Ascending aorta (tissue), 2 donors: ENCODE measurements around the gene GJB4. TPM values are rescaled to one million over a fixed set of nuclear protein-coding genes. Genes with fewer than 3 reads are reported as not detected.
A peak's percentile ranks its signal among the peaks of the same experiment; 100 is the strongest.
"Not testable (repeated sequence)": the region's sequence is repeated elsewhere in the genome, so short reads cannot be mapped to it uniquely, and the experiment has no call there.

Source experiments
- DNase-seq, 2 donors: peaks; one replicate each; pipeline ENCODE4 v3.0.0-alpha.2; 2019; ENCODE audit warnings: low spot score in 2 of 2
- H3K27ac ChIP-seq, 2 donors: fragments of 200-600 bp; sonication (generic); one replicate each; pipeline ENCODE4 v1.5.1; 2016 to 2017; ENCODE audit warnings: mild to moderate bottlenecking in 1 of 2
- H3K27me3 ChIP-seq: fragments of 200-600 bp; sonication (generic); one replicate; pipeline ENCODE4 v1.5.1; 2017
- H3K36me3 ChIP-seq, 2 donors: fragments of 200-600 bp; sonication (generic); one replicate each; pipeline ENCODE4 v1.5.1; 2016
- H3K4me1 ChIP-seq, 2 donors: fragments of 200-600 bp; sonication (generic); one replicate each; pipeline ENCODE4 v1.5.1; 2016 to 2017; ENCODE audit warnings: mild to moderate bottlenecking in 1 of 2
- H3K4me3 ChIP-seq, 2 donors: fragments of 200-600 bp; sonication (generic); one replicate each; pipeline ENCODE4 v1.5.1; 2016 to 2017; ENCODE audit warnings: mild to moderate bottlenecking in 1 of 2
- H3K9me3 ChIP-seq, 2 donors: fragments of 200-600 bp; sonication (generic); one replicate each; pipeline ENCODE4 v1.5.1; 2016
- intact Hi-C: fragments of 100-400 bp; cut with DNase I; formaldehyde crosslinking; loops from one replicate; pipeline ENCODE4 v1.15.1; 2023
- total RNA-seq: library from RNA; depleted of rRNA; stranded (reverse); fragments of >200 nt; gene quantifications from one replicate; pipeline ENCODE4 v1.1.0, GENCODE V29; 2016
- TF ChIP-seq, protein P1 (sequence below), 3 experiments: fragments of 200-600 bp in 2 of 3; fragments of 450-650 bp in 1 of 3; sonication (generic) in 2 of 3; IDR thresholded peaks; one replicate each; pipeline ENCODE4 v1.5.1; 2016 to 2019; ENCODE audit warnings: antibody characterized with exemption in 3 of 3, mild to moderate bottlenecking in 1 of 3, moderate library complexity in 1 of 3

GJB4 gene
- total RNA-seq, 1 donor from 2014 or later = not detected

GRCh38 chr1:34736692-34737091 lies 22.8 kb upstream of the GJB4 start:
- no peak overlapping the region for H3K27ac ChIP-seq
- DNase-seq = no peak
- H3K4me1 ChIP-seq = no peaks in the 10 kb centered on the region
- TF ChIP-seq, protein P1, sequence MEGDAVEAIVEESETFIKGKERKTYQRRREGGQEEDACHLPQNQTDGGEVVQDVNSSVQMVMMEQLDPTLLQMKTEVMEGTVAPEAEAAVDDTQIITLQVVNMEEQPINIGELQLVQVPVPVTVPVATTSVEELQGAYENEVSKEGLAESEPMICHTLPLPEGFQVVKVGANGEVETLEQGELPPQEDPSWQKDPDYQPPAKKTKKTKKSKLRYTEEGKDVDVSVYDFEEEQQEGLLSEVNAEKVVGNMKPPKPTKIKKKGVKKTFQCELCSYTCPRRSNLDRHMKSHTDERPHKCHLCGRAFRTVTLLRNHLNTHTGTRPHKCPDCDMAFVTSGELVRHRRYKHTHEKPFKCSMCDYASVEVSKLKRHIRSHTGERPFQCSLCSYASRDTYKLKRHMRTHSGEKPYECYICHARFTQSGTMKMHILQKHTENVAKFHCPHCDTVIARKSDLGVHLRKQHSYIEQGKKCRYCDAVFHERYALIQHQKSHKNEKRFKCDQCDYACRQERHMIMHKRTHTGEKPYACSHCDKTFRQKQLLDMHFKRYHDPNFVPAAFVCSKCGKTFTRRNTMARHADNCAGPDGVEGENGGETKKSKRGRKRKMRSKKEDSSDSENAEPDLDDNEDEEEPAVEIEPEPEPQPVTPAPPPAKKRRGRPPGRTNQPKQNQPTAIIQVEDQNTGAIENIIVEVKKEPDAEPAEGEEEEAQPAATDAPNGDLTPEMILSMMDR (IDR thresholded peaks at IDR 0.05) = no peak
- H3K9me3 ChIP-seq = no peaks in the 10 kb centered on the region
- no peaks in the 10 kb centered on the region for H3K36me3 ChIP-seq
- H3K4me3 ChIP-seq = no peak overlapping the region
- intact Hi-C loops = no loop called here
- H3K27me3 ChIP-seq = no peaks in the 10 kb centered on the region

- intact Hi-C loops, H3K4me1 ChIP-seq, H3K27me3 ChIP-seq, H3K27ac ChIP-seq, DNase-seq, H3K9me3 ChIP-seq, H3K4me3 ChIP-seq, H3K36me3 ChIP-seq: not testable (repeated sequence)
Observed at GRCh38 chr1:34737236-34737635, 22.3 kb upstream of the GJB4 start.

DNA sequence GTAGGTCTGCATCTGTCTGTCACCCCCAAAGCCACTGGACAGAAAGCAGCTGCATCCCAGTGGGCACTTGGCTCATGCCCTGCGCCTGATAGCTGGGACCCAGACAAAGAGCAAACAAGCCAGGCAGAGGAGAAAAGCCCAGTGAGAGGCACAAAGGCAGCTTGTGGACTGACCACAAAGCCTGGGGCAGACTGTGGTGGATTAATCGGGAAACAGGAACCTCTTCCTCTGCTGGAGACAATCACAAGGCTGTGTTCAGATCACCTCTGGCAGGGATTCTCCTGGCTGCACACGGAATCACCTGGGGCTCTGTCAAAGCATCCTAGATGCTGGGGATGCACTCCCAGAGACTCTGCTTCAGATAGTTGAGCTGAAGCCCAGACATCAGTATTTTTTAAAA lies 19.9 kb upstream of the GJB4 start:
- H3K4me3 ChIP-seq = no peak overlapping the region
- no peak overlapping the region for H3K27ac ChIP-seq
- no peaks in the 10 kb centered on the region for H3K9me3 ChIP-seq
- H3K27me3 ChIP-seq = no peaks in the 10 kb centered on the region
- no peak for DNase-seq
- no peaks in the 10 kb centered on the region for H3K36me3 ChIP-seq
- intact Hi-C loops = no loop called here
- TF ChIP-seq, protein P1 (IDR thresholded peaks at IDR 0.05) = no peak
- no peaks in the 10 kb centered on the region for H3K4me1 ChIP-seq

- Histone ChIP-seq H3K27ac (no peak overlapping the region), H3K9me3 (no peaks in the 10 kb centered on the region), H3K36me3 (no peaks in the 10 kb centered on the region), H3K4me1 (no peaks in the 10 kb centered on the region), H3K4me3 (no peak overlapping the region), H3K27me3 (no peaks in the 10 kb centered on the region)
- no peak for DNase-seq
- intact Hi-C loops = no loop called here
- TF ChIP-seq, protein P1 (IDR thresholded peaks at IDR 0.05) = no peak
Observed at GRCh38 chr1:34740161-34740868, 19.2 kb upstream of the GJB4 start.

DNA sequence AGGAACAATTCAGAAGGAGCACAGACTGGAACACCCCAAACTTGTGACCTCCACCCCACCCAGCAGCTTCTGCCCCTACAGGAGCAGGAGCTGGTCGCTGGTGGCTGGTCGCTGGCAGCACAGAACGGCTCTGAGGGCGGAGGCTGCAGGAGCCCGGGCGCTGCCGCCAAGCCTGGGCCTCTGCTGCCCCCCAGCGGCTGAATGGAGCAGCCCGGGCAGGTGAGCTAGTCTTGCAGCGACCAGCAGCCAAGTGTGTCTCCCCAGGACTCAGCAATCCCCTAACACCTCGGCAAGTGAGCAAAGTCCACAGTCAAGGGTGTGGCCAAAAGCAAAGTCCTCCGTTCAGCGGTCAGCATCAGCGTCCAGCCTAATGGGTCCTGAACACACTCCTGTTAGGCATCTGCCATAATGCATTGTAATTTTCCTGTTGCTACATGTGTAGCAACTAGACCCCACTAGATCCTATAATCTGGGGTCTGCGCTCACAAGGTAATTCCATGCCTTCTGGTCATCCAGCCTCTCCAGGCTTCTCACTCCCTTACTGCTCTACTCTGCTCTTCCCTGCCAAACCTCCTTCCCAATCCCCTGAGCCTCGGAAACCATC lies 16.8 kb upstream of the GJB4 start:
- DNase-seq = peak in 1 of 2 donors; percentile 73
- H3K4me3 ChIP-seq = no peak overlapping the region

DNA sequence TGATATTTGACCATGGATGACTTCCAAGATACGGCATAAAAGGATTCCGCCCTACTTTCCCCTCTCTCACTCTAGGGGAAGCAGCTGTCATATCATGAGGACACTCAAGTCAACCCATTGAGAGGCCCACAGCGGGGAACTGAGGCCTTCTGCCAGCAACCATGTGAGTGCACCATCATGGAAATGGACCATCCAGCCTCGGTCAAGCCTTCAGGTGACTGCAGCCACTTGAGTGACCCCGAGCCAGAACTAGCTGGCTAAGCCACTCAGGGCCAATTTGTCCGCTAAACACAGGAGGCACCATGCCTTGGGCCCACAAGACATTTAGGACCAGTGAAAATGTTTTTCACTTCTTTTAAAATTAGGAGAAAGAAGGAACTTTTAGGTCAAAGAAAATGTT lies 15.8 kb upstream of the GJB4 start:
- no peaks in the 10 kb centered on the region for H3K9me3 ChIP-seq

More for the DNA sequence above, 16.8 kb upstream of the GJB4 start:
- Histone ChIP-seq H3K27ac (no peak overlapping the region), H3K4me1 (no peaks in the 10 kb centered on the region), H3K36me3 (no peaks in the 10 kb centered on the region), H3K9me3 (no peaks in the 10 kb centered on the region), H3K27me3 (no peaks in the 10 kb centered on the region)
- intact Hi-C loops = loop anchor here (2.0 kb wide), 1 partner anchor 1108 kb away; no protein-coding TSS in a partner anchor
- TF ChIP-seq, protein P1 (IDR thresholded peaks at IDR 0.05) = peak; percentile 62 to 95 (median 89)

More for the DNA sequence above, 15.8 kb upstream of the GJB4 start:
- H3K27me3 ChIP-seq = no peaks in the 10 kb centered on the region
- no peaks in the 10 kb centered on the region for H3K36me3 ChIP-seq
- no peak for DNase-seq
- no peak overlapping the region for H3K4me3 ChIP-seq
- no peaks in the 10 kb centered on the region for H3K4me1 ChIP-seq
- H3K27ac ChIP-seq = no peak overlapping the region
- intact Hi-C loops = loop anchor here (2.0 kb wide), 1 partner anchor 1109 kb away; no protein-coding TSS in a partner anchor
- TF ChIP-seq, protein P1 (IDR thresholded peaks at IDR 0.05) = no peak
